Duodenal mucosa (tissue), 2 donors: ENCODE measurements around the gene FCN2.

ENCODE experiments used
- H3K27ac ChIP-seq: one replicate; pipeline ENCODE4 v1.7.0; 2013; ENCODE audit warnings: low read depth, low read length
- H3K27me3 ChIP-seq, 2 donors: one replicate each; pipeline ENCODE4 v1.7.0; 2013; ENCODE audit warnings: low read length in 2 of 2, control low read depth in 1 of 2; ENCODE audit not compliant: insufficient read depth in 2 of 2, control insufficient read depth in 1 of 2
- H3K36me3 ChIP-seq, 2 donors: one replicate each; pipeline ENCODE4 v1.7.0; 2013; ENCODE audit warnings: low read length in 2 of 2, control low read depth in 1 of 2; ENCODE audit not compliant: insufficient read depth in 2 of 2, control insufficient read depth in 1 of 2
- H3K4me1 ChIP-seq, 2 donors: one replicate each; pipeline ENCODE4 v1.7.0; 2013; ENCODE audit warnings: low read length in 2 of 2, control low read depth in 1 of 2; ENCODE audit not compliant: insufficient read depth in 2 of 2, control insufficient read depth in 1 of 2
- H3K4me3 ChIP-seq, 2 donors: one replicate each; pipeline ENCODE4 v1.7.0; 2013; ENCODE audit warnings: low read length in 2 of 2, low read depth in 1 of 2
- H3K9ac ChIP-seq, 2 donors: one replicate each; pipeline ENCODE4 v1.7.0; 2013; ENCODE audit warnings: low read length in 2 of 2, low read depth in 1 of 2
- H3K9me3 ChIP-seq, 2 donors: one replicate each; pipeline ENCODE4 v1.7.0; 2013; ENCODE audit warnings: low read length in 2 of 2, control low read depth in 1 of 2; ENCODE audit not compliant: control insufficient read depth in 1 of 2

FCN2 gene

DNA sequence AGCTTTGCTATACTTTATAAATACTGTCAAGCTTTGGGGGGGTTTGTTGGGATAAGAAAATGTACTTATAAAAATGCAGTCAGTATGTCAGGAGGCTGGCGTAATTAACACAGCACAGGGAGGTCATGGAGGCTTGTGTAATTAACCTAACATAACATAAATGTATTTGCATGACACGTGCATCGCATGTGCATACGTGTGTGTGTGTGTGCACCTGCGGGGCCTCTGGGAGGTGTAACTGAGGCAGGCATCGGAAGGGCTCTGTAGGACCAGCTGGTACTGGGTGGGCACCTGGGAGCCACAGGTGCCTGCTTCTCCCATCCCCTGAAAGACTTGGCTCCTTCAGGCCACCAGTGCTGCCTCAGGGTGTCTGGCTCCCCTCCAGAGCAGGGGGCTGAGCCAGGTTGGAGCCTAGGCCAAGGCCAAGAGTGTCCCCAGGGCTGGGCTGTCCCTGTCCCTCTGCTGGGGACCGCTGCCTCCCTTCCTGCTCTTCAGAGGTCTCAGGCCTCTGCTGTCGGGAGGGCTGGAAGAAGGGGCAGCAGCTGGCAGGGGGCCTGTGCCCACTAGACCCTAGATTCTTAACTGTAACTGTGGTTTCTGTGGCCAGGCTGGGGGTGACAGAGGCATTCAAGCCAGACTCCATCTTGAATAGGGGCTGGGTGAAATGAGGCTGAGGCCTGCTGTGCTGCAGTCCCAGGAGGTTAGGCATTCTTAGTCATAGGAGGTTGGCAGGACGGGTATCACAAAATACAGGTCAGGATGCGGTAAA lies 9.0 kb downstream of the FCN2 start:
- H3K9ac ChIP-seq = no peak overlapping the region
- H3K36me3 ChIP-seq = no peaks in the 10 kb centered on the region
- H3K27me3 ChIP-seq = peaks cover 0 to 4% of the 10 kb centered on the region in 2 donors
- H3K4me3 ChIP-seq = no peak overlapping the region
- H3K27ac ChIP-seq = no peak overlapping the region
- no peaks in the 10 kb centered on the region for H3K4me1 ChIP-seq
- peaks cover 0 to under 1% of the 10 kb centered on the region in 2 donors for H3K9me3 ChIP-seq

GRCh38 chr9:134890155-134890495 lies 9.5 kb downstream of the FCN2 start:
- Histone ChIP-seq H3K27me3 (peaks cover 0 to 4% of the 10 kb centered on the region in 2 donors), H3K36me3 (no peaks in the 10 kb centered on the region), H3K9me3 (peaks cover 0 to 6% of the 10 kb centered on the region in 2 donors), H3K4me1 (no peaks in the 10 kb centered on the region), H3K4me3 (no peak overlapping the region), H3K9ac (no peak overlapping the region), H3K27ac (no peak overlapping the region)

DNA sequence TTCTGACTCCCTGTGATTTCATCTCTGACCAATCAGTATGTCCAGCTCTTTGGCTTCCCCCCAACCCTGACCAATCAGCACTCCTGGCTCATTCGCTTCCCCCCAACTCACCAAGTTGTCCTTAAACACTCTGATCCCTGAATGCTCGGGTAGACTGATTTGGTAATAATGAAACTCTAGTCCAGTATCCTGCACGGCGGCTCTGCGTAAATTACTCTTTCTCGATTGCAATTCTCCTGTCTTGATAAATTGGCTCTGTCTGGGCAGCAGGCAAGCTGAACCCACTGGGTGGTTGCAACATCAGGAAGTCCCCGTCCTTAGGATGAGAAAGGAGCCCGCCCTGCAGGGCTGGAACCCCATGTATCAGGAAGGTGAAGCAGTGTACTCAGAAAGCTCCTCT lies 10.4 kb downstream of the FCN2 start:
- Histone ChIP-seq H3K4me3 (no peak overlapping the region), H3K4me1 (no peaks in the 10 kb centered on the region), H3K9me3 (peaks cover 0 to 6% of the 10 kb centered on the region in 2 donors), H3K27ac (no peak overlapping the region), H3K27me3 (peaks cover 0 to 4% of the 10 kb centered on the region in 2 donors), H3K9ac (no peak overlapping the region), H3K36me3 (no peaks in the 10 kb centered on the region)

- Histone ChIP-seq H3K4me1 (no peaks in the 10 kb centered on the region), H3K36me3 (no peaks in the 10 kb centered on the region), H3K4me3 (no peak overlapping the region), H3K27me3 (peaks cover 0 to 4% of the 10 kb centered on the region in 2 donors), H3K9ac (no peak overlapping the region), H3K27ac (no peak overlapping the region), H3K9me3 (peaks cover 0 to 6% of the 10 kb centered on the region in 2 donors)
Measured at GRCh38 chr9:134891713-134892112, 11.1 kb downstream of the FCN2 start.

GRCh38 chr9:134892221-134892620 lies 11.6 kb downstream of the FCN2 start:
- H3K36me3 ChIP-seq = no peaks in the 10 kb centered on the region
- H3K4me1 ChIP-seq = no peaks in the 10 kb centered on the region
- no peak overlapping the region for H3K4me3 ChIP-seq
- H3K27ac ChIP-seq = no peak overlapping the region
- peaks cover 0 to 6% of the 10 kb centered on the region in 2 donors for H3K9me3 ChIP-seq
- H3K27me3 ChIP-seq = peaks cover 0 to 4% of the 10 kb centered on the region in 2 donors
- H3K9ac ChIP-seq = no peak overlapping the region

DNA sequence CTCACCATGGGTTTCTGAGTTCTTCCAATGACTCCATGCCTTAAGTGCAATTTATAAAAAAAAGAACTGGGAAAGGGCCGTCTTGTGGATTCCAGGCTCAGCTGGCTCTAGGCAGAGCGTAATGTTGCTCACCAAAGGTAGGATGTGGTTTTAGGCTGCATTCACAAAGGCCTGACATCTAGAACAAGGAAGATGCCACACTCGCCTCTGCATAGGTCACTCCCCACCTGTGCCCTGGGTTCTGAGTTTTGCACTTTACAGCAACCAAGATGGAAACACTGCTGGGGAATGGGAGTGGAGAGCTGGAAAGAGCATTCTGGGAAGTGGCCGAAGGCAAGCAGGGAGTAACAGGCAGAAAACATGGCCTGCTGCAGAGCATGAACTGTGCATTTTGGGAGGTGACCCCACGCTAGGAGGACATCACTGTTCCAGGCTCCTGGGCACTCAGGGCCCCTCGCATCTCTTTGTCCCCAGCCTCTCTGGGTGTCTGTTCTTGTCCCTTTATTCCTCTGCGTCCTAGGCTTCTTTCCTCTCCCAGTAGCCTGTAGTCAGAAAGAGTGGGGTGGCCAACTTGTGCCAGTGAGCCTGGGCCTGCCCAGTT lies 12.3 kb downstream of the FCN2 start:
- Histone ChIP-seq H3K4me3 (no peak overlapping the region), H3K36me3 (no peaks in the 10 kb centered on the region), H3K27ac (no peak overlapping the region), H3K4me1 (no peaks in the 10 kb centered on the region), H3K9ac (no peak overlapping the region), H3K9me3 (peaks cover 0 to 6% of the 10 kb centered on the region in 2 donors), H3K27me3 (peaks cover 0 to under 1% of the 10 kb centered on the region in 2 donors)

GRCh38 chr9:134894136-134894860 lies 13.7 kb downstream of the FCN2 start:
- Histone ChIP-seq H3K27ac (no peak overlapping the region), H3K9me3 (peaks cover 0 to 6% of the 10 kb centered on the region in 2 donors), H3K27me3 (no peaks in the 10 kb centered on the region), H3K4me1 (no peaks in the 10 kb centered on the region), H3K9ac (no peak overlapping the region), H3K36me3 (no peaks in the 10 kb centered on the region), H3K4me3 (no peak overlapping the region)

GRCh38 chr9:134895097-134895496 lies 14.5 kb downstream of the FCN2 start:
- Histone ChIP-seq H3K4me1 (no peaks in the 10 kb centered on the region), H3K27ac (no peak overlapping the region), H3K36me3 (no peaks in the 10 kb centered on the region), H3K9ac (no peak overlapping the region), H3K4me3 (no peak overlapping the region), H3K9me3 (peaks cover 0 to 6% of the 10 kb centered on the region in 2 donors), H3K27me3 (no peaks in the 10 kb centered on the region)

DNA sequence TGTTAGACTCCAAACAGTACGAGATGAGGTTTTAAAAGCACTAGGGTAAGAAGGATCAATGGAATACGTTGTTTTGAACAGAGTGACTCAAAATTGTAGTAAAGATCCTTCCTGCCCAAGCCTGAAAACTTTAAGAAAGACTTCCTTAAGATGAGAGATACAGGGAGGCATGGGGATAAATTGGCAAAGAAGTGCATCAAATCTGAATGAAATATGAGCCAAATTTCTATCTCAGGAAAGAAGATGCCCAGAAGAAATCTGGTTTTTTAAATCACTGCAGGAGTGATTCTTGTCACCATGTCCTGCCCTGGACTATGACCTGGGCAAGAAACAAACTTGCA lies 14.9 kb downstream of the FCN2 start:
- no peak overlapping the region for H3K9ac ChIP-seq
- peaks cover 0 to 6% of the 10 kb centered on the region in 2 donors for H3K9me3 ChIP-seq
- H3K27me3 ChIP-seq = no peaks in the 10 kb centered on the region
- no peaks in the 10 kb centered on the region for H3K36me3 ChIP-seq
- H3K4me3 ChIP-seq = no peak overlapping the region
- H3K4me1 ChIP-seq = no peaks in the 10 kb centered on the region
- no peak overlapping the region for H3K27ac ChIP-seq
